DMS153 (cell line): ENCODE data around the gene TBC1D2B.

Experiments
- DNase-seq: peaks from one replicate; lab custom pipeline; 2025; lab: John Stamatoyannopoulos, UW

Gene TBC1D2B

DNA sequence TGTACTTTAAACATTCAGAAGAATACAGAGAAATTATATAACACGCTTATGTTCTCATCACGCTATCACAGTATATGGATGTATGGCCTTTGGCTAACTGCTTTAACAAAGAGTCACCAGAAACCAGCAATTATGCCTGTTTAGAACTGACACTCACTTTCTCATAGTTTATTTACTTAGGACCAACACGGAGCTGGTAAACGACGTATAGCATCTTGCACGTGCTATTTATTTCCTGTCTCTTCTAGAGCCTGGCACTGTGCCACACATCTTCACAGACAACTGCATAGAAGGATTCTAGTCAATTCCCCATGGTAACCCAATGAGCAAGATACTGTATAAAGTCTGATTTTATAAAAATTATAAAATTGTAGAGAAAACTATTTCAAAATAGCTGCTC lies 43.6 kb downstream of the TBC1D2B start:
- no peak for DNase-seq

DNA sequence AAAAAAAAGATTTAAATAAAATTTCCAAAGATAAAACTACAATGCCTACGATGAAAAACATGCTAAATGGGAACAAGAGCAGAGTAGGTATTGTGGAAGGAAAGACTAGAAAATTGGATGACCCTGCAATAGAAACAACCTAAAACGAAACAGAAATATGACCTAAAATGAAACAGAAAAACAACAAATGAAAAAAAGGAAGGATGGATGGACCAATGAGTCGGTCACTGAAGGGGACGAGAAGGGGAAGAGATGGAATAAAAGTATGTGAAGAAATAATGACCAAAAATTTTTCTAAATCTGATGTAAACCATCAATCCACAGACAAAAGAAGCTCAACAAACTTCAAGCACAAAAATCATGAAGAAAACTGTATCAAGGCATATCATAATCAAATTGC lies 44.8 kb downstream of the TBC1D2B start:
- DNase-seq = no peak

- DNase-seq = no peak
Observed at GRCh38 chr15:78024883-78025282, 52.6 kb downstream of the TBC1D2B start.

GRCh38 chr15:78024519-78024870 lies 53.0 kb downstream of the TBC1D2B start:
- DNase-seq = no peak

DNA sequence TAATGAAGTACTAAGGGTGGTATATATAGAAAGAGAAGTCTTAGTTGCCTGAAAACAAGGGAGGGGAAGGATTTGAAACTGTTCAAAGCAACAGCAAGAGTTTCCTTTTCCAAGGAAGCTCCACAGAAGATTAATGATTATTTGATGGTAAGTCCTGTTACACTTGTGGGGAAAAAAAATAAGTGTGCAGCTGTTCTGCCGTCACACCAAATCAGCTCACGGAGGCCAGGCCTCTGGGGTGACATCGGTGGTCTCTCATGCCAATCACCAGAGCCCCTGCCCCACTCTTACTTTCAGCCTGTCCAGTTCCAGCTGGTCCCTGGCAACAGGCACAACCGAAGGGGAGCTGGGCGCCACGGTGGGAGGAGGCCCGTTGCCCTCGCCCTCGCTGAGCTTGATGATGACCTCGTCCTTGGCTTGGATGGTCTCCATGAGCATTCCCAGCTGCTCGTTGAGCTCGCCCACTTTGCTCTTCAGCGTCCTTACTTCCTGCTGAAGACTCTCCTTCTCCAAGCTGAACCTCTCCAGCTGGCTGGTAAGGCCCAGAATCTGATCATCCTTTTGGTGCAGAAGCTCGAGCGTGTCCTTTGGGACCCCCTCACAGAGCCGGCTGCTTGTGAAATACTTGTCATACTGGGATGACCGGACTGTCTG lies 53.5 kb downstream of the TBC1D2B start:
- no peak for DNase-seq

DNA sequence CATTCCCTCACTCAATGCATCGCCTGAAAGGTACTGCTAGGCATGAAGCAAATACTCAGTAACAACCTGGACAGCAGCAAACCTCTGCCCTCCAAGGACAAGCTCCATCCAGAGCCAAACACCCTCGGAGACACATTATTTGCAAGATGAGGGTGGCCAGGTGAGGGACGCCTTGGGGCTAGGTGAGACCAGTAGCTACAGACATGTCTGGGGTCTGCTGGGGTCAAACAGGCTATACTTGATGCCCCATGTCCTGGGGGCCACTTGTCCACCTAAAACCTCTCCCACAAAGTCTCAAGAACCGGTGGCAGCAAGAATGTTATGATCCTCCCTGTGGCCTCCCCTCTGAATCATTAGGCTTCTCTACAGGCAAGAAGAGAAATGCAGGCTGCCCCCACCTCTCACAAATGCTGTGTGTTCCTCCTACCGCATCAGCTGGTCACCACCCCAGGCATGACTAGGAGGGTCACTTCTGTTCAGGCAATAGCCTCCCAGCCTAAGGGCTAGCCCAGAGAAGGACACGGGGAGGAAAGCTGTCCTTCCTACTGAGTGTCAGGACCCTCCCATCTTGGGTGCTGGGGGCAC lies 54.3 kb downstream of the TBC1D2B start:
- no peak for DNase-seq

- DNase-seq = no peak
Observed at GRCh38 chr15:78021761-78022160, 55.8 kb downstream of the TBC1D2B start.

DNA sequence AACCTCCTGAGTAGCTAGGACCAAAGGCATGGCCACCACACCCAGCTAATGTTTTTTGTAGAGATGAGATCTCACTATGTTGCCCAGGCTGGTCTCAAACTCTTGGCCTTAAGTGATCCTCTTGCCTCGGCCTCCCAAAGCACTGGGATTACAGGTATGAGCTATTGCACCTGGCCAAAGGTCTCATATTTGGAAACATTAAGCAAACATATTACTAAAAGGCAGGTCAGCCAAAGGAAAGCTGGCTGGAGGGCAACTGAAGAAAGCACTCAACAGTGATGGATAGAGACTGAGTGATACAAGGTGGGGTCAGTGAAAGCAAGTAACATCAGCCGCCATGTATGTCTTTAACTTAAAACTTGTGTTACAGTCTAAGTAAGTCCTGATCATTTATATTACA lies 57.5 kb downstream of the TBC1D2B start:
- DNase-seq = no peak

- DNase-seq = no peak
Observed at GRCh38 chr15:78018946-78019644, 58.4 kb downstream of the TBC1D2B start.

DNA sequence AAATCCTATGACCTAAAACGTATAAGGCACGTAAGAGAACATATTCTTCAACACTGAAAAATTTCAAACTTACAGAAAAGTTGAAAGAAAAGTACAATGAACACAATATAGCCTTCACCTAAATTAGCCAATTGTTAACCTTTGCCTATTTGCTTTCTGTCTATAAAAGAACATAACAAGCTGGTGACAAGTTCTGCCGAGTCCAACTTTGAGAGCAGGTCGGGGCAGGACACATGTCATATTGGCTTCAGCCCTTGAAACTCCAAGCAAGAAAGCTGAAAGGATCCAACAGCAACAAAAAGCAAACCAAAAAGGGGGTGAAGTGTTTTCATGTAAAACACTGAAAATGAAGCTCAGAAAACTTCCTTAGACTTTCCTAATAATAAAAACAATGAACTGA lies 59.1 kb downstream of the TBC1D2B start:
- no peak for DNase-seq

GRCh38 chr15:78016860-78017259 lies 60.7 kb downstream of the TBC1D2B start:
- DNase-seq = no peak

DNA sequence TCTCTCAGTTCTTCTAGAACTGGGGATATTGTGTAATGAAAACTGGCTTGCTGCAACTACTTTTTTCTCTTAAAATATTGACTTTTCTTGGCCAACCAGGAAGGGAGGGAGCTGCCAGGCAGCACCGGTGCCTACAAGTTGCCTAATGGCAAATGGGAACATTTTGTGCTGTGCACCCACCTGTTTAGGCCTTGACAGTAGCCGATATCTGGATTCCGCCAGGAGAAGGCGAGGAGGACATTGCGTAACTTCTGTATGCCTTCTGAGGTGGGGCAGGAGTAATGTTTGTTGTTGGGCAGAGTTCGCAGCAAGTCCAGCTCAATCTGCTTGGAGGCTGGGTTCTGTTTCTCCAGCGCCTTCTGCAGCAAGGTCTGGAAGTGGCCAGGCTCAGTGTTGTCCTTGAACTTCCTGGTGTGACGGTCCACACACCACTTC lies 64.9 kb downstream of the TBC1D2B start:
- no peak for DNase-seq

GRCh38 chr15:78010067-78010466 lies 67.4 kb downstream of the TBC1D2B start:
- DNase-seq = no peak

GRCh38 chr15:78007964-78008886 lies 69.3 kb downstream of the TBC1D2B start:
- no peak for DNase-seq

DNA sequence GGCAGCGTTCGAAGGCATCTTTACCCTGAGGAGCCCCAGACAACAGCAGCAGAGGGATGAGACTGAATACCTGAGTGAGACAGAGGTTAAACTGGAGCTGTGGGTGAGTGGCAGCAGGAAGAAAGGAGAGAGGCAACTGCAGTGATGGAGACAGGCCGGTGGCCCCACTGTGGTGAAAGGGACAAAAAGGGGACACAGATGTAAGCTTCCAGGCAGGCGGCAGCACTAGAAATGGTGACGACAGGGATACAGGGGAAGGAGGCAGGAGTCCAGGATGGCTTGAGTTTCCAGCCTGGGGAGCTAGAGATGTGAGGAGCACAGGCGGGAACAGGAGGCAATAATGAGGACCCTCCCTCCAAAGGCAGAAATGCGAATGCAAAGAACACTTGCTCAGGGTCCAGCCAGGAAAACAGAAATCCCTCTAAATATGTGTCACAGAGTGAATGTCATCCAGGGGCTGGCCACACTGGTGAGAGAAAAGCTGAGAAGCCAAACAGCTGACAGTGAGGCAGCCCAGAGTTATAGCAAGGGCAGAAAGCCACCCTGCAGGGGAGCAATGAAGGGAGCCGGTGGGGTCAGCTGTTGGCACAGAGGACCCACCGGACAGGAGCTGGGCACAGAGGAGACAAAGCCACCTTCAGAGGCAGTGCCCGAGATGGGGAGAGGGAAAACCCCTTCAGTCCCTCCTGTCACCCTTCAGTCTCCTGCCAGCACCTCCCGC lies 70.1 kb downstream of the TBC1D2B start:
- no peak for DNase-seq

GRCh38 chr15:78006567-78007205 lies 70.8 kb downstream of the TBC1D2B start:
- no peak for DNase-seq

GRCh38 chr15:78004919-78005634 lies 72.4 kb downstream of the TBC1D2B start:
- DNase-seq = peak; percentile 53

- DNase-seq = no peak
Observed at GRCh38 chr15:78004222-78004727, 73.2 kb downstream of the TBC1D2B start.

DNA sequence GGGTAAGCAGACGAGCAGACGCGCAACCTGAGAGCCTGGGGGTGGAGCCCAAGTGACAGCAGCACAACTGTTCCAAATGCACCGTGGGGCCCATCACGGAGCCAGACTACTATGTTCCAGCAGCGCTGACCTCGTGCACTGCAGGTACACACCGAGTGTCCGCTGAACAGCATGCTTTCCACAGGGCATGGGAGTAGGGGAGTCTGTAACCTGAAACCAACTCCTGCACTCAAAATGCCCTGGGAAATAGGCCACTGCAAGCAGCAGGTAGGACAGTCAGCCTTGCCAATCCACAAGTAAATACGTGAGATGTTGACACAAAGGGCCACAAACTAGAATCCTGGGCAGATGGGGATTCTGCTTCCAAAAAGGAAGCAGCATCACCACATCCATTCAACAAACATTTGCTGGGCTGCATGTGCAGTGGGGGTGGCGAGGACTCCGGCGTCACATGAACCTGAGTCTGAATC lies 73.9 kb downstream of the TBC1D2B start:
- peak; percentile 86 for DNase-seq

DNA sequence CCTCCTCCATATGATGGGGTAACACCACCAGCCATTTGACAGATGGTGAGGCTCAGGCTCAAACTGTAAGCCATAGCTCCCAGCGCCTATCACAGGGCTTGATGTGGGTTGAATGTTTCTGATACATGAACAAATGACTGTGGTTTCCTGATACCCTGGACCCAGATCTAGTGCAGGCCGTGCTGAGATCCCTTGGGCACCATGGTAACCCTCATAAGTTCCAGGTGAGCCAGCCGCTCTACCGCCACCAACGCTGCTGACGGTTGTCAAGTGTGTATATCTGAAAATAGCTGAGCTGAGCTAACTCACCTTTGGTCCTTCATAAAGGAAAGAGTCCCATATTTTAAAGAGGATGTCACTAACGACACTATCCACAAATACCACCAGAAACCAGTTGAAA lies 74.5 kb downstream of the TBC1D2B start:
- no peak for DNase-seq
